WERI-Rb-1 (cell line): ENCODE measurements around the gene PSMA5.
A peak's percentile ranks its signal among the peaks of the same experiment; 100 is the strongest.

ENCODE experiments used
- DNase-seq: peaks from one replicate; pipeline ENCODE4 v3.0.0-alpha.2; 2020
- H3K27ac ChIP-seq: fragments of 250-450 bp; sonication (Bioruptor Pico); 2 replicates; pipeline ENCODE4 v1.5.1; 2020; ENCODE audit warnings: mild to moderate bottlenecking, moderate library complexity
- H3K27me3 ChIP-seq: fragments of 250-450 bp; sonication (Bioruptor Pico); 2 replicates; pipeline ENCODE4 v1.5.1; 2021; ENCODE audit warnings: mild to moderate bottlenecking, low read depth, moderate library complexity; ENCODE audit not compliant: insufficient read depth, severe bottlenecking
- H3K36me3 ChIP-seq: fragments of 250-450 bp; sonication (Bioruptor Pico); 2 replicates; pipeline ENCODE4 v1.5.1; 2020; ENCODE audit warnings: mild to moderate bottlenecking, moderate library complexity
- H3K4me3 ChIP-seq: 2 replicates; pipeline ENCODE4 v1.5.1; 2011; ENCODE audit warnings: low read depth, mild to moderate bottlenecking, control low read depth, low read length
- H3K9me3 ChIP-seq: fragments of 250-450 bp; sonication (Bioruptor Pico); 2 replicates; pipeline ENCODE4 v1.5.1; 2021; ENCODE audit warnings: mild to moderate bottlenecking, moderate library complexity; ENCODE audit not compliant: severe bottlenecking
- CTCF ChIP-seq: IDR thresholded peaks from 2 replicates; pipeline ENCODE4 v1.5.1; 2011; ENCODE audit warnings: low read depth, mild to moderate bottlenecking, control low read depth, inconsistent platforms, low read length

PSMA5 gene

DNA sequence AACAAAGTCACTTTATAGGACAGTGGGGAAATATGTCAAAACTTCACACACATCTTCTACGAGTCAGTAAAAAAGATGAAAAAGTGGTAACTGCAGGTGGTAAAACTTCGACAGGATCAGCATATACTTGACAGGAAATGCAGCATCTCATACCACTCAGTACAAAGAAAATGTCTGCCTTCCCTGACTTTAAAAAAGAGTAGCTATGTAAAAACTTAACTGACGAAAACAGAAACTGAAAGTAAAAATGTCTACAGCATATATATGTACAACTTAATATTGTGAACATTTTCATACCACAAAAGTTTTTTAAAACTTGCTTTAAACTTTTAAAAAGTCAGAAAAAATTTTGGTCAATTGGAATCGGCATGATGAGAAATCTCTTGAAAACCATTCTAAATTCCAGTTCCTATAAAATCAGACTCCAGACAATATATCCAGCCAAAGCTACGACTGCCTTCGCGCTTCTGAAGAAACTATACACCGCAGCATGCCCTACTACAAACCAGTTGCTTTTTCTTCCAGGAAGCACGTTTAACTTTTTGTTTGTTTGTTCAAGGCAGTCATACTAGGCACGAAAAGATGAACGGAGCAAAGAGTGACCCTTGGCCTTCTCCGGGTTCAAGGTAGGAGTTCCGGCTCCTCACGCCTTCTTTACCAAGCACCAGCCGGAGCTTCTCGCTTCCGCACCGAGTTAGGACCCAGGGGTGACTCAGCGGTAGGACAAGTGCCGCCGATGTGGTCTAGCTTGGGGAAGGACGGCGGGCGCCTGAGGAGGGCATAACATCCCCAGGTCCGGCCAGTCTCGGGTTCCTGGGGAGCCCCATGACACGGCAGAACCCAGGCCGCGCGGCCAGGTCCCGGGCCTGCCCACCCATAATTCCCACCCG is 612 bp downstream of the PSMA5 start:
- Histone ChIP-seq H3K36me3 (peaks cover 10% of the 10 kb centered on the region), H3K4me3 (peak overlapping the region; percentile 81), H3K27ac (peak overlapping the region; percentile 32), H3K27me3 (no peaks in the 10 kb centered on the region), H3K9me3 (no peaks in the 10 kb centered on the region)
- no peak for DNase-seq
- no peak for TF ChIP-seq CTCF

- TF ChIP-seq CTCF = no peak
- no peaks in the 10 kb centered on the region for H3K9me3 ChIP-seq
- no peaks in the 10 kb centered on the region for H3K27me3 ChIP-seq
- DNase-seq = no peak
- no peak overlapping the region for H3K27ac ChIP-seq
- peaks cover 28% of the 10 kb centered on the region for H3K36me3 ChIP-seq
- H3K4me3 ChIP-seq = no peak overlapping the region
These were observed 2.8 kb downstream of the PSMA5 start for GRCh38 chr1:109423498-109423897.

DNA sequence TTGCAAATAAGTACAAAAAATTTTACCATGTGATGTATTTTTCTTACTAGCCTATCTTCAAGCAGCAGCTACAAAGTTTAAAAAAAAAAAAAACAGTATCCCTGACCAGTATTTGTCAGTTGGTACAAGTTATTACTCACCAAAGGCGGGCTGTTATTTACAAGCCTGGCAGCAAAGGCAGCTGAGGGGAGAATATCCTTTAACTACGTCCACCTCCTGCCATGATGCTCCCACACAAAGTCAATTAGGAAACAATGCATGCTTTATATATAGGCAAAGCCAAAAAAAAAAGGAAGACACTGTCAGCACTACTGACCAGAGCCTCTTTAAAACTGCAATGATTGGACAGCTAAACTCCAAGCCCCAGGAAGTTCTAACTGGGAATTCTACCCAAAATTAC is 13.7 kb downstream of the PSMA5 start:
- Histone ChIP-seq H3K27me3 (no peaks in the 10 kb centered on the region), H3K27ac (no peak overlapping the region), H3K9me3 (no peaks in the 10 kb centered on the region), H3K4me3 (no peak overlapping the region), H3K36me3 (peaks cover 85% of the 10 kb centered on the region)
- TF ChIP-seq CTCF = no peak
- DNase-seq = no peak

DNA sequence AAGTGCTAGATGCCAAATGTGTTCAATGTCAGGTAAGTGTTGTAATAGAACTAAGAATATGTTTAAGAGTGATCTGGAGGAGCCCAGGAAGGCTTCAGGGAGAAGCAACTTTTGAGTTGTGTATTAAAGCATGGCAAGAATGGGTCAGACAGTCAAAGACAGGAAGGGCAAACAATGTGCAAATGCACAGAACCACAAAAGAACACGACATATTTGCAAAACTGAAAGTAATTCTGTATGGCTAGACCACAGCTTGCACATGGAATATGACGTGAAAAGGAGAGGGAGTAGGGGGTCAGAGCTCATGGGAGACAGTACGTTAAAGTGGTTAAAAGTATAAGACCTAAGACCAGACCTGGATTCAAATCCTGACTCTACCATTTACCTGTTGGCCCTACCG is 21.4 kb downstream of the PSMA5 start:
- Histone ChIP-seq H3K4me3 (no peak overlapping the region), H3K9me3 (no peaks in the 10 kb centered on the region), H3K36me3 (peaks cover 61% of the 10 kb centered on the region), H3K27me3 (no peaks in the 10 kb centered on the region), H3K27ac (no peak overlapping the region)
- TF ChIP-seq CTCF = no peak
- DNase-seq = no peak

DNA sequence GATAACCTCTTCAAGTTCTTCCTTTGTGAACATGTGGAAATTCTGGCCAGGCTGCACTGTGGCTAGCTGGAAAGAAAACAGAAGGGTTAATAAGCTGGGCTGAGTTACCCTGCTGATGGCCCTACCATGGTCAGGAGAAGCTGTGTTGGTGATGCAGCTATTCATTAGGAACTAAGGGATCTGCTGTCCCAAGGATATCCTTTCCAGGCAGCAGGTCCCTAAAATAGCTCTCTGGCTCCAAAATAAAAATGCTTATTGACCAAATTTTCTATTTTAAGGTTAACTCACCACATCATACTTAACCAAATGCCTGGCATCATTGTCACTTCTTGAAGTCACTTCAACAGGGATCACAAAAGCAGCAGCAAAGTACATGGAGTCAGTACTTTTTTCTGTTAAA is 24.2 kb downstream of the PSMA5 start:
- H3K27me3 ChIP-seq = no peaks in the 10 kb centered on the region
- H3K27ac ChIP-seq = no peak overlapping the region
- no peaks in the 10 kb centered on the region for H3K9me3 ChIP-seq
- DNase-seq = no peak
- H3K4me3 ChIP-seq = no peak overlapping the region
- no peak for TF ChIP-seq CTCF
- H3K36me3 ChIP-seq = peaks cover 41% of the 10 kb centered on the region
